ENCODE results near the gene RAB7A.

Gene RAB7A

DNA sequence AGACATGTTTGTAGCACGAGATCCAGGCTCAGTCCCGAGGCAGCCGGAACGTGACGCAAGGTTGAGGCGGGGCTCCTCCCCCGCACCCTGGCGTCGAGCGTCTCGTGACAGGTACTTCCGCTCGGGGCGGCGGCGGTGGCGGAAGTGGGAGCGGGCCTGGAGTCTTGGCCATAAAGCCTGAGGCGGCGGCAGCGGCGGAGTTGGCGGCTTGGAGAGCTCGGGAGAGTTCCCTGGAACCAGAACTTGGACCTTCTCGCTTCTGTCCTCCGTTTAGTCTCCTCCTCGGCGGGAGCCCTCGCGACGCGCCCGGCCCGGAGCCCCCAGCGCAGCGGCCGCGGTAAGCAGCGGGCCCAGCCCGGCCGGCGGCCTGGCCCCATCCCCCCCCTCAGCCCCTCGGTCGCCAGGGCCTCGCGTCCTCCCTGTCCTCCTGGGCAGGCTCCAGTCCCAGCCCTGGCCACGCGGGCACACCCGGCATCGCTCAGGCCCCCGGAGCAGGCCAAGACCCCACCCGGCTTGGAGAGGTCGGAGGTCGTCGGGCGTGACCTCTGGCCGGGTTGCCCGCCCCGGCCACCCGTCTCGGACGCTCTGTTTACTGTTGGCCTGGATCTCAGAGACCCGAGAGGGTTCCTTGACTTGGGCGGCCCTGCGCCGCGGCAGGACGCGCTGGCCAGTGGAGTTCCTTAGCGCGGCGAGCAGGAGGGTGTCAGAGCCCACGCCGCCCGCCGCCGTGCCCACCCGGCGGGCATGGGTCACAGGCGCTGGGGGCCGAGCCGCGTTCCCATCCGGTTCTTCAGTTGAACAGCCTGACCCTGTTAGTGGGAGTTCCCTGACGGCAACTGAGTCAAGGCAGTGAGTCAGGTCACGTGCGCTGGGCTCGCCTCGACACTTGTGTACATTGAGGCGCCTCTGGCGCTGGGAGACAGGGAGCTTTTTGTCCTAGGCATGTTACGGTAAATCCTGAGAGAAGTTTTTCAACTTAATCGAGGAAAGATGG is at the start of gene RAB7A:
TSS of gene RAB7A (plus strand) at position 161 of the 994 bp plus-strand sequence. CDS start 69,185 bp downstream, outside the sequence.
- DNase-seq, result peak; percentile 87

DNA sequence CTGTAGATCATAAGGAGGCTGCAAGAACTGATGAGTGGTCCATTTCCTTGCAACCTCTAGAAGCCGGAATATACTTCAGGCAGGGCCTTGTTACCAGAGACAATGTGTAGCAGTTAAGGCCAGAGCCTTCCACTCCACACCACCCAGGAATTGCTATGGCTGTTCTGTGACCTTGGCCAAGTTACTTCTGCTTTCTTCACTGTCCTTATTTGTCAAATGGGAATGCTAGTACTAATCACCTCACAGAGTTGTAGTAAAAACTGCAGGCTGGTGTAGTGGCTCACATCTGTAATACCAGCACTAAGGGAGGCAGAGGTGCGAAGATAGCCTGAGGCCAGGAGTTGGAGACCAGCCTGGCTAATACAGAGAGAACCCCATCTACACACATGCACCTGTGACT is 46.6 kb upstream of the RAB7A start:
- DNase-seq, result no peak

DNA sequence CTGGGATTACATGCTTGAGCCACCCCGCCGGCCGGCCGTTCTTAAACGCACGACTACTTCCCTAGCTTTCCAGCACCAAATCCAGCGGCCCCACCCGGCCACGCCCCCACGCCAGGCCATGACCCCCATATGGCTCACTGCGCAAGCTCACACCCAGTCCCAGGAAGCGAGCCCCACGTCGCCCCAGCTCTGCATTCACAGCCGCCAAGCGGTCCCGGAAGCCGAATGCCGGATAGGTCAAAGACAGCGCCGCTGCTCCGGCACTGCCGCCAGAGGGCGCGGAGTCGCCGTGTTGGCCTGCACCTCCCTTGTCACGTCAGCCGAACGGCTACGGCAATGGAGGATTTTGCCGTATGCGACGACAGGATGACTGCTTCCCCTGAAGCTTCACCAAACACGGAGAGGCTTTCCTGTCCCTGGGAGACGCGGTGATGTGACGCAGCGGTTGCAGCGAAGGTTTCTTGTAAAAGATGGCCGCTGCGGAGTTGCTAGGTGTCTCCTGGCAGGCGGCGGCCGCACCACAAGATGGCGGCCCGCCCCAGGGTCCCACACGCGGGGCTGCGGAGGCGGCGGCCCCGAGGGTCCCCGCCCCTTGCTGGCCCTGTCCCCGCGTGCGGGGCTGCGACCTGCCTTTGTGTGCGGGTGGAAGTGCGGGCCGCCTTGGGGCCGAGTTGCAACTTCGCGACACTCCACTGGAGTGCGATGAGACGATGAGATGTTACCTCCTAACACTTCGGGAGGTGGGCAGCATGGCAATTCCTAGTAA is 45.2 kb upstream of the RAB7A start:
- peak; percentile 77 for DNase-seq

DNA sequence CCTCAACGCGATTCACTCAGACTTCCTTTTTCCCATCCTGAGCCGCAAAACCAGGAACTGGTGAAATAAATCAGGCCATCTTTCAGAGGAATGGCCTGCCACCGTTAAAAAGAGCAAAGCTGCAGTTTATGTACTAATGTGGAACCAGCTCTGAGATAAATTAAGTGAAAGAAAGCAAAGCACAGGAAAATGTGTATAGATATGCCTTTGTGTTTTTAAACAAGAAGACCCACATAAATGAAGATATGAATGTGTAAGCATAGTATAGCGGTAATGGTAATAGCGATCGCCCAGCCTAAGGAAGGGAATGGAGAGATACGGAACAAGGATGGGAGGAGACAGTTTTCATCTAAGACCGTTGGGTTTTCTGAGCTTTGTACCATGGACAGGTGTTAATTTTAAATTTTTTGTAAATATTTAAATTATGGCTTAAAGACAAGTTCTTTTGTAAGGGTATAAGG is 44.6 kb upstream of the RAB7A start:
- peak; percentile 62 for DNase-seq

DNA sequence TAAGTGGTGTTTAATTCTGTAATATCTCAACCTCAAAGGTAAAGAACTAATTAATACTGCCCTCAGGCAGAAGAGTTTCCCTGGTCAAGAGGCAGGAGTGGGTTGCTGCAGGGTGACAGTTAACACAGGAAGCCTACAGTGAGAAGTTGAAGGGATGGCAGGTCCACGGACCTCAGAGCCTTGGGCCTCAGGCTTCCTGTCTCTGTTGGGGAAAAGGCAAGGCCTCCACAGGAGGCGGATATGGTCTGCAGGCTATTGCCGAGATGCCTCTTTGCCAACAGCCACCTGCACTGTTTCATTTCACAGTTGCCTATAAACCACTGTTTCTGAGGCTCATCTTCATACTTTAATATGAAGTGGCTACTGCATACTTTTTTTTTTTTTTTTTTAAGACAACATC is 42.0 kb upstream of the RAB7A start:
- DNase-seq, result no peak

DNA sequence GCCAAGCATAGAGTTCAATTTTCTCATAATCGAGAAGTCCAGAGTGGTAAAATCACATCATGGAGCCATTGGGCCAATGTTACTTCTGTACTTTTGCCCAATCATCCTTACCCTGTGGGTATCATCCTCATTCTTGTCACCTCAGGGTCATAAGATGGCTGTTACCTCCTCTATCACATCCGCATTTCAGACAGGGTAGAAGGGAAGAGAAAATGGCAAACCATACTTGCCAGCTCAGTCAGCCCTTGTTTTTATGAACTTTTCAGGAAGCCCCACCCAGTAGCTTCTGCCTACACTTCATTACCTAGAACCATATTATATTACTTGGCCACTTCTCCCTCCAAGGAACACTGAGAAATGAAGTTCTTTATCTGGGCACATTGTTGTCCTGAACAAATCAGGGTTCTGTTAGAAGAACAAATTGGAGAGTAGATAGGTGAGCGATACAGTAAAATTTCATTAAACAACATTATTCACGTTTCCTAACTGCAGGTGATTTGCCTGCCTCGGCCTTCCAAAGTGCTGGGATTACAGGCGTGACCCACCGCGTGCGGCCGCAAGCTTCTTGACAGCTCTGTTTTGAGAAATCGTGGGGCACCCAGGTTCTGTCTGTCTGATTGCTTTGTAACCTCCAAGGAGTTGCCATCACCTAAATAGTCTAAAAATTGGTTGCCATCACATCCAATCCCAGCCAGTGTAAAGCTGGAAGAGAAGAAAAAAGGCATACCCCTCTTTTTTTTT is 40.8 kb upstream of the RAB7A start:
- DNase-seq, result no peak

DNA sequence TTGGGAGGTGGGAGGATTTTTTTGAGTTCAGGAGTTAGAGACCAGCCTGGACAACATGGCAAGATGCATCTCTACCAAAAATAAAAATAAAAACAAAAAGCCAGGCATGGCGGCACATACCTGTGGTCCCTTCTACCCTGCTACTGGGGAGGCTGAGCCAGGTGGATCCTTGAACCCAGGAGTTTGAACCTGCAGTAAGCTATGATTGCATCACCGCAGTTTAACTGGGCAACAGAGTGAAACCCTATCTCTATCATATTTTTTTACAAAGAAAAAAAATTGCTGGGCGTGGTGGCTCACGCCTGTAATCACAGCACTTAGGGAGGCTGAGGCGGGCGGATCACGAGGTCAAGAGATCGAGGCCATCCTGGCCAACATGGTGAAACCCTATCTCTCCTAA is 39.5 kb upstream of the RAB7A start:
- no peak for DNase-seq

DNA sequence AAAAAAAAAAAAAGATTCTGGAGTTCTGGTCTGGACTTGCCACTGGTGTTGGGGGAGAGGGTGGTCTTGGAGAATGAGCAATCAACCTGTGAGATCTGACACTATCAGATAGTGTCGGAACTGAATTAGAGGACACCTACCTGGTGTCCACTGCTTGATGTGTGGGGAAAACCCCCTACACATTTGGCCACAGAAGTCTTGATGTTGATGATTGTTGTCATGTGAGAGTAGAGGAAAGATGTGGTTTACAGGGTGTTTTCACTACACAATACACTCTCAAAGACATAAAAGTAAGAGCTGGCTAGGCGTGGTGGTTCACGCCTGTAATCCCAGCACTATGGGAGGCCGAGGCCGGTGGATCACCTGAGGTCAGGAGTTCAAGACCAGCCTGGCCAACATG is 36.9 kb upstream of the RAB7A start:
- DNase-seq, result no peak

DNA sequence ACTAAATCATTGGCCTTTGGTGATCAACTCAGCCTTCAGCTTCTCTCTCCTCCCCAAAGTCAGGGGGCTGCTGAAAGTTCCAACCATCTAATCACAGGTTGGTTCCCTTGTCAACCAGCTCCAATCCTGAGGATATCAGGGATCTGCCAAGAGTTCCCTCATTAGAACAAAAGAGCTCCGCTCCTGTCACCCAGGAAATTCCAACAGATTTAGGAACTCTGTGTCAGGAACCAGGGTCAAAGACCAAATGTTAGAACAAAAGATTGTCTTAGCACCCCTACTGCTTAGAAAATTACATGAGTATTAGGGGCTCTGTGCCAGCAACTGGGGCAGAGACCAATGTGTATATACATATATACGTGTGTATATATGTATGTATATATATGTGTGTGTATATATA is 32.3 kb upstream of the RAB7A start:
- DNase-seq, result no peak

DNA sequence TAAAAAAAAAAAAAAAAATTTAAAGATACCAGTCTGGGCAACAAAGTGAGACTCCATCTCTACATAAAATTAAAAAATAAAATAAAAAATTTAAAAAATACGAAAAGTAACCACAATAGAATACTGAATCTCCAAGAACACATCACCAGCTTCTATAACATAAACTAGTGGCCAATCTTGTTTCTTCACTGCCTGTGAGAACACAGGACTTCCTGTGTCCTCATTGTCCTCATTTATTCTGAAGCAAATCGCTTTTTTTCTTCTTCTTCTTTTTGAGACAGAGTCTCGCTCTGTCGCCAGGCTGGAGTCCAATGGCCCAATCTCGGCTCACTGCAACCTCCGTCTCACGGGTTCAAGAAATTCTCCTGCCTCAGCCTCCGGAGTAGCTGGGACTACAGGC is 28.6 kb upstream of the RAB7A start:
- no peak for DNase-seq

DNA sequence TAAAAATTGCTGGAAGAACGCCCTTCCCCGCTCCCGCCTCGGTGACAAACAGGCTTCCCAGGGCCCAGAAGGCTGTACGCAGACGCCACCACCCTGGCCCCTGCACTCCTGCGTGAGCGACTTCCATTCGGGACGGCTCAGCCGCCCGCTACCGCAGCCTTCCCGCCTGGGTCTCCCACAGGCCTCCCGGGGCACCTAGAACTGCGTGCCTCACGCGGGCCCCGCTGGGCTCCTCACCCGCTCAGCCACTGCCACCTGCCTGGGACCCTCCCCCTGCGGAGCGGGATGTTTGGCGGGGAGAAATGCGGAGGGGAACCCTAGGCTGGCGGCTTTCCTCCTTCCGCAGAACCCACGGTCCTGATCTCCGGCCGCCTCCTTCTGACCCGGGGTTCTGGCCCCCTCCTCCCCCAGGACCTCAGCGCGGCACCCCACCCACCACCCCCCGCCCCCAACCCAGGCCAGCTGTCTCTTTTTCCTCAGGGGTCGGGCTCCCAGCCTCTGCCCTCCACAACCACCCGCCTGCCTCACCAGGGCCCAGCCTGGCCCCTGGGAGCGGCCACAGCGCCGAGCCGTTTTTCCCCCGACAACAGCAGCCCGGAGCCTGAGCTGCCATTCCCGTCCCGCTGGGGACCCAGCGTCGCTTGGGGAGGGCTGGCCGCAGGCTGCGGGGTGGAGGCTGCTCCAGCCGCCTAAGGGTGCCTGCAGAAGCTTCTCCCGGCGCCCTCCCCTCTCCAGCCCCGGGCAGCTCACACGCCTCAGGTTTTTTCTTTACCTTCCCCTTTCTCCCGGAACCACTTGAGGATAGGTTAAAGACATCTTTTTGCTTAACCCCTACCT is 27.6 kb upstream of the RAB7A start:
- DNase-seq, result no peak

DNA sequence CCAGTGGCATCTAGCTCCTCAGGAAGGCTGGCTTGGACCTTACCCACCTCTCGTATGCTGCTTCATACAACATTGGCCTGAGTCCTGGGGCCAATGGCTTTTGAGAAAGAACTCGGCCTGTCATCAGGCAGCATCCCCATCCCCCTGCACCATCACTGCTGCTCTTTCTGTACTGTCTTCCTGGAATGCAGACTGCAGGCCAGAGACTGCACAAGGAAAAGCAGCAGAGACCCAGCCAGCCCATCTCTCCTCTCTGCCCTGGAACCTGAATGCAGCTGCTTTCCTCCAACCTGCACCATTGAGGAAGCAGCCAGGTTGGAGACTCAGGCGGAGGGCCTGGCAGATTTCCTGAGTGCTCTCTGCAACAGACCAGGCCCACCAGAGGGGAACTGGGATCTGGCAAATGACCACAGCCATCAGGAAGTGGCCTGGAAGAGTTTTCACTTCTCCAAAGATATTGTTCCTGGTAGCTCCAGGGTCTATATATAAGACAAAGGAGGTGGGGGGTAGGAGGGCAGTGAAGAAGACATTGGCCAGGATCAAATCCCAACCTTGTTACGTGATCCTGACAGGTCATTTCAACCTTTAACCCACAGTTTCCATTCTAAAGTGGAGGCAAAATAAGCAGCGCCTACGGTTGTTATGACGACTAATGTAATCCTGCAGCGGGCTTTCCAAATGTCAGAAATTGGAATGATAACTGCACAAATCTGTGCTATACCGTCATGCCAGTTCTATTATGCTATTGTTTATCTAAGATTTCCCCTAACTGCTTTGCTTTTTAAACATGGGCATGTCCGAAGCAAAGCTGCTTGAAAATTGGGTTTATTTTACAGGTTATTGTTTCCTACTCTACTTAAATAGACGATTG is 24.4 kb upstream of the RAB7A start:
- no peak for DNase-seq

DNA sequence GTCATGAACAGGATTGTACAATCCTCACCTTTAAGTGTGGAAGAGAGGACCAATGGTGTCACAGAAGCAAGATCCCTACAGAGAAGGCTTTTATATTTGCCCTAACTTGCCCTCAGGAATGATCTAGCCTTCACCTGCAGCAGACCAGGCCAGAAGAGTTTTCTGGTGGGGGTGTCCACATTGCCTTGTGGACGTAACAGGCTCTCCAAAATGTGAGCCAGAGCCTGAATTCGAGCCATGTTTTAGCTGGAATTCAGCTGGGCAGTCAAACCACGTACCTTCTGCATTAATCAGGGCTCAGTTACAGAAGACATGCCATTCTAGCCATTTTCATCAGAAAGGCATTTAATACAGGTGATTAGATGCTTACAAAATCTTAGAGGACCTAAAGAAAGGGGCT is 23.6 kb upstream of the RAB7A start:
- DNase-seq, result no peak

DNA sequence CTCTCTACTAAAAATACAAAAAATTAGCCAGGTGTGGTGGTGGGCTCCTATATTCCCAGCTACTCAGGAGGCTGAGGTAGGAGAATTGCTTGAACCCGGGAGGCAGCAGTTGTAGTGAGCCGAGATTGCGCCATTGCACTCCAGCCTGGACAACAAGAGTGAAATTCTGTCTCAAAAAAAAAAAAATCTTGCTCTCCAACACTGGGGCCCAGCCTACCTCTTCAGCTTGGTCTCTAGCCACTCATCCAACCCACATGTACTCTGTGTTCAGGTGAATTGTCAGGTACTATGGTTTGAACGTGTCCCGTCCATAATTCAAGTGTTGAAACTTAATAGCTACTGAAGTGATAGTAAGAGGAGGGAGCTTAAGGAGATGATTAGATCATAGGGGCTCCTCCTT is 22.4 kb upstream of the RAB7A start:
- no peak for DNase-seq

DNA sequence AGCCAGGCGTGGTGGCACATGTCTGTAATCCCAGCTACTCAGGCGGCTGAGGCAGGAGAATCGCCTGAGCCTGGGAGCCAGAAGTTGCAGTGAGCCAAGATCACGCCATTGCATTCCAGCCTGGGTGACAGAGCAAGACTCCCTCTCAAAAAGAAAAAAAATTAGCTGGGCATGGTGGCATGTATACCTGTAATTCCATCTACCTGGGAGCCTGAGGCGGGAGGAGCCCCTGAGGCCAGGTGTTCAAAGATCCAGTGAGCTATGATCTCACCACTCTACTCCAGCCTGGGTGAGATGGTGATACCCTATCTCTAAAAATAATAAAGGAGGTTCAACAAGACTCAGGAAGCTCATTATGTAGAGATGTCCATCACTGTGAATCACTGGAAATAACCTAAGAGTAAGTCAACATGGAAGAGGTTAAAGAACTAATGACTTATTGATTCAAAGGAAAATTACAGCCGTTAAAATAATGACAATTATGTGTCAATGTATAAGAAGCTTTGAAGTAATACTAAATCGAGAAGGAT is 19.8 kb upstream of the RAB7A start:
- DNase-seq, result no peak

DNA sequence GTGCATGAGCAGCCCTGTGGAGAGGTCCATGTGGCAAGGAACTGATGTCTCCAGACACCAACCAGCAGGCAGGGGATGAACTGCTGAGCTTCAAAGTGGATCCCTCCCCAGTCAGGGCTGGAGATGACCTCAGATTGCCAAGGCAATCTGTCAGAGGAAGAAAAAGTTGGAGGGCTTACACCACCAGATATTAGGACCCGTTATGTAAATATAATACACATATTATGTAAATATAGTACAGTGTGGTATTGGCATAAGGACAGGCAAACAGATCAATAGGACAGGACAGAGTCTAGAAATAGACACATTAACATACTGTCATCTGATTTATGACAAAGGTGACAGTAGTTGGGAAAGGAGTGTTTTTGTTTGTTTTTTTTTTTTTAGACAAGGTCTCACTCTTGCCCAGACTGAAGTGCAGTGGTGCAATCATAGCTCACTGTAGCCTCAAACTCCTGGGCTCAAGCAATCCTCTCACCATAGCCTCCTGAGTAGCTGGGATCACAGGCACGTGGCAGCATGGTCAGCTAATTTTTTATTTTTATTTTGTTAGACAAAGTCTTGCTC is 18.0 kb upstream of the RAB7A start:
- DNase-seq, result peak; percentile 7

DNA sequence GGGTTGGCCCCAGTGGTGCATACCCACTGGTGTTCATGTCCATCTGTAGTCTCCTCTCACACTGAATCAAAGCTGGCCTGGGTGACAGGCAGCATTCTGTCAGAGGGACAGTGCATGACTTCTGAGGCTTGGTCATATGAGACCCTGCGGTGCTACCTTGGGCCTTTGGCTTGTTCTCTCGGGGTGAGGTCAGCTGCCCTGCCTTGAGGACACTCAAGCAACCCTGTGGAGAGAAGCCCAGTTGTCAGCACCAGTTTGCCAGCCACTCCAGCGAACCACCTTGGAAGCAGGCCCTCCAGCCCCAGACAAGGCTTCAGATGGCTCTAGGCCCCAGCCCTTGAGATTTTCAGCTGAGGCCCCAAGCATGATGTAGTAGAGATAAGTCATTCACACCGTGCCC is 16.9 kb upstream of the RAB7A start:
- DNase-seq, result no peak

DNA sequence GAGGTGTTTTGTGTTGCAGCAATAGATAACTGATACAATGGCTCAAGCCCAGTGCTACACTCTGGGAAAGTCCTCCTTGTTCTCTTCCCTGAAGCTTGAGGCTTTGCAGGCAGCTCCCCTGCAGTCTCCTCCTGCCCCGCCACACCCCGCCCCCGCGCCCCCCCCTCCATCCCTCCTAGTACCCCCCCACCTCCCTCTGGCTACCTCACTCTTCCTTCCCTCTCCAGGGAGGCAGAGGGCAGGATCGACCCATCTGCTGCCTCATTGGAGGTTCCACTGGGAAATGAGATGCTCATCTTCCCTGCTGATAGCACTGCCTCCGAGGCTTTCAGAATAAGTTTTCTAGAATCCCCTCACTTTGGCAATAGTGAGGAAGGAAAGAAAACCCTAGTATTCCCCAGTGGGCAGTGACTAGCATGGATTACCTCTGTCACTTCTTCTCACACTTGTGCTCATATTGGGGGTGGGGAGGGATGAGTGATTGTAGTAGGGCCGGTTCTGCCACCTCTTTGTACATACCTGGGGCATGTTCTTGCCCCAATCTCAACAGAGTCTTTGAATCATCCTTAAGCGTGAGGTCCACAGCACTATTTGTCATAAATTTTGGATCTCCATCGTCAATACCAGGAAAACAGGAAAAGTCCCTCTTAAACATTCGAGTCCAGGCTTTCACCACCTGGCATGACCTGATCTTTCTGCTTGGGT is 16.3 kb upstream of the RAB7A start:
- no peak for DNase-seq

DNA sequence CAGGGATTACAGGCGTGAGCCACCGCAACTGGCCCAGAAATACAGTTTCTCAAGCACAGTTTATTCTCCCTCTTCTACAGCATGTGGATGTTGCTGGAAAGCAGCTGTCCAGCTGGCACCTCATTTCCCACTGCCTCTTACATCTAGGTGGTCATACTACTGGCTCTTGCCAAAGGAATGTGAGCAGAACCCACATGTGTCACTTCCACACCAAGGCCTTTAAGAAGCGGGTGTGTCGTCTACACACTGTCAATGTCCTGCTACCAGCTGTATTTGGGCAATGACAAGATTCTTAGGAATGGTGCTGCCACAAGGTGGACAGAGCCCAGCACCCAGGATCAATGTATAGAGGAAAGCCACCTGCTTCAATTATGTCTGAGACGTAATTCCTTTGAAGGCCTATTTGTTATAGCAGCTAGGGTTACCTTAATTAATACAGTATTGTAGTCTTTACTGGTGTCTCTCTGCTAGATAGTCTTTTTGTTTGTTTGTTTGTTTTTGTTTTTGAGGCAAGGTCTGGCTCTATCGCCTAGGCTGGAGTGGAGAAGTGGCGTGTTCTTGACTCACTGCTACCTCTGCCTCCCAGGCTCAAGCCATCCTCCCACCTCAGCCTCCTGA is 15.1 kb upstream of the RAB7A start:
- no peak for DNase-seq
